Transverse colon (tissue), 4 donors: Measurements from ENCODE around the gene EPHA2.

Source experiments
- CTCF ChIP-seq, 5 experiments: fragments of 200-600 bp in 3 of 5; fragments of 450-650 bp in 2 of 5; sonication (generic) in 3 of 5; IDR thresholded peaks; 1 replicate in 2 of 5; 2 replicates in 3 of 5; pipeline ENCODE4 v1.5.1; 2016 to 2017; ENCODE audit warnings: antibody characterized with exemption in 5 of 5, inconsistent platforms in 3 of 5, mild to moderate bottlenecking in 2 of 5, moderate library complexity in 1 of 5
- POLR2A ChIP-seq: fragments of 450-650 bp; IDR thresholded peaks from one replicate; pipeline ENCODE4 v1.6.1; 2016; ENCODE audit warnings: antibody characterized with exemption, mild to moderate bottlenecking, moderate library complexity
- POLR2AphosphoS5 ChIP-seq, 3 donors: sonication (generic); formaldehyde crosslinking; IDR thresholded peaks; one replicate each; pipeline ENCODE4 v1.6.1; 2016; ENCODE audit warnings: antibody characterized with exemption in 3 of 3

GRCh38 chr1:16126160-16126559, 29.7 kb downstream of the EPHA2 start:
- TF ChIP-seq CTCF (IDR thresholded peaks at IDR 0.05), result no peak
- no peak for TF ChIP-seq POLR2AphosphoS5 (IDR thresholded peaks at IDR 0.05)
- TF ChIP-seq POLR2A, result no peak
